HEK293 (cell line): ENCODE results near the gene AGAP3.

Experiments
- EGR2 ChIP-seq: fragments of 450-650 bp; formaldehyde crosslinking; IDR thresholded peaks from 2 replicates; pipeline ENCODE4 v1.5.1; 2016; ENCODE audit warnings: low read depth, missing biosample characterization, missing genetic modification characterization
- HOXA7 ChIP-seq: sonication (generic); formaldehyde crosslinking; IDR thresholded peaks from 2 replicates; pipeline ENCODE4 v1.8.1; 2022; ENCODE audit warnings: missing genetic modification reagents, borderline replicate concordance
- HOXC10 ChIP-seq: sonication (generic); formaldehyde crosslinking; IDR thresholded peaks from 2 replicates; pipeline ENCODE4 v1.8.1; 2023; ENCODE audit warnings: mild to moderate bottlenecking, missing genetic modification reagents
- KLF1 ChIP-seq: fragments of 450-650 bp; formaldehyde crosslinking; IDR thresholded peaks from 2 replicates; pipeline ENCODE4 v1.5.1; 2016; ENCODE audit warnings: missing biosample characterization, missing genetic modification characterization
- KLF7 ChIP-seq: fragments of 450-650 bp; formaldehyde crosslinking; IDR thresholded peaks from 2 replicates; pipeline ENCODE4 v1.5.1; 2016; ENCODE audit warnings: missing biosample characterization, missing genetic modification characterization, borderline replicate concordance
- SCRT1 ChIP-seq: fragments of 450-650 bp; formaldehyde crosslinking; IDR thresholded peaks from 2 replicates; pipeline ENCODE4 v1.5.1; 2016; ENCODE audit warnings: missing biosample characterization, missing genetic modification characterization, borderline replicate concordance
- SP7 ChIP-seq: fragments of 450-650 bp; formaldehyde crosslinking; IDR thresholded peaks from 2 replicates; pipeline ENCODE4 v1.5.1; 2016; ENCODE audit warnings: missing biosample characterization, missing genetic modification characterization
- TRIM28 ChIP-seq: IDR thresholded peaks from 2 replicates; pipeline ENCODE4 v1.6.1; 2011; ENCODE audit warnings: low read length, control low read depth, borderline replicate concordance
- ZBTB17 ChIP-seq: fragments of 450-650 bp; formaldehyde crosslinking; IDR thresholded peaks from 2 replicates; pipeline ENCODE4 v1.5.1; 2016; ENCODE audit warnings: missing biosample characterization, missing genetic modification characterization
- ZBTB8A ChIP-seq: fragments of 450-650 bp; formaldehyde crosslinking; IDR thresholded peaks from 2 replicates; pipeline ENCODE4 v1.5.1; 2016; ENCODE audit warnings: missing biosample characterization, missing genetic modification characterization
- ZEB2 ChIP-seq: fragments of 450-650 bp; formaldehyde crosslinking; IDR thresholded peaks from 2 replicates; pipeline ENCODE4 v1.5.1; 2016; ENCODE audit warnings: missing biosample characterization, missing genetic modification characterization
- ZFP37 ChIP-seq: fragments of 450-650 bp; formaldehyde crosslinking; IDR thresholded peaks from 2 replicates; pipeline ENCODE4 v1.5.1; 2016; ENCODE audit warnings: missing biosample characterization, missing genetic modification characterization
- ZNF423 ChIP-seq: fragments of 450-650 bp; formaldehyde crosslinking; IDR thresholded peaks from 2 replicates; pipeline ENCODE4 v1.5.1; 2016; ENCODE audit warnings: missing biosample characterization, missing genetic modification characterization
- ZNF558 ChIP-seq: fragments of 450-650 bp; formaldehyde crosslinking; IDR thresholded peaks from 2 replicates; pipeline ENCODE4 v1.5.1; 2016; ENCODE audit warnings: missing biosample characterization, missing genetic modification characterization
- ZNF629 ChIP-seq: fragments of 450-650 bp; formaldehyde crosslinking; IDR thresholded peaks from 2 replicates; pipeline ENCODE4 v1.5.1; 2017; ENCODE audit warnings: missing biosample characterization, missing genetic modification characterization
- ZNF843 ChIP-seq: fragments of 450-650 bp; formaldehyde crosslinking; IDR thresholded peaks from 2 replicates; pipeline ENCODE4 v1.5.1; 2016; ENCODE audit warnings: missing biosample characterization, missing genetic modification characterization
- TF ChIP-seq, protein P1 (sequence below): fragments of 450-650 bp; formaldehyde crosslinking; IDR thresholded peaks from 2 replicates; pipeline ENCODE4 v1.5.1; 2017; ENCODE audit warnings: missing biosample characterization, missing genetic modification characterization
- TF ChIP-seq, protein P2 (sequence below): fragments of 450-650 bp; formaldehyde crosslinking; IDR thresholded peaks from 2 replicates; pipeline ENCODE4 v1.5.1; 2016; ENCODE audit warnings: missing biosample characterization, missing genetic modification characterization
- TF ChIP-seq, protein P3 (sequence below): fragments of 450-650 bp; formaldehyde crosslinking; IDR thresholded peaks from 2 replicates; pipeline ENCODE4 v1.5.1; 2016; ENCODE audit warnings: missing biosample characterization, missing genetic modification characterization
- TF ChIP-seq, protein P4 (sequence below): fragments of 450-650 bp; formaldehyde crosslinking; IDR thresholded peaks from 2 replicates; pipeline ENCODE4 v1.5.1; 2017; ENCODE audit warnings: missing biosample characterization, missing genetic modification characterization

The AGAP3 gene

DNA sequence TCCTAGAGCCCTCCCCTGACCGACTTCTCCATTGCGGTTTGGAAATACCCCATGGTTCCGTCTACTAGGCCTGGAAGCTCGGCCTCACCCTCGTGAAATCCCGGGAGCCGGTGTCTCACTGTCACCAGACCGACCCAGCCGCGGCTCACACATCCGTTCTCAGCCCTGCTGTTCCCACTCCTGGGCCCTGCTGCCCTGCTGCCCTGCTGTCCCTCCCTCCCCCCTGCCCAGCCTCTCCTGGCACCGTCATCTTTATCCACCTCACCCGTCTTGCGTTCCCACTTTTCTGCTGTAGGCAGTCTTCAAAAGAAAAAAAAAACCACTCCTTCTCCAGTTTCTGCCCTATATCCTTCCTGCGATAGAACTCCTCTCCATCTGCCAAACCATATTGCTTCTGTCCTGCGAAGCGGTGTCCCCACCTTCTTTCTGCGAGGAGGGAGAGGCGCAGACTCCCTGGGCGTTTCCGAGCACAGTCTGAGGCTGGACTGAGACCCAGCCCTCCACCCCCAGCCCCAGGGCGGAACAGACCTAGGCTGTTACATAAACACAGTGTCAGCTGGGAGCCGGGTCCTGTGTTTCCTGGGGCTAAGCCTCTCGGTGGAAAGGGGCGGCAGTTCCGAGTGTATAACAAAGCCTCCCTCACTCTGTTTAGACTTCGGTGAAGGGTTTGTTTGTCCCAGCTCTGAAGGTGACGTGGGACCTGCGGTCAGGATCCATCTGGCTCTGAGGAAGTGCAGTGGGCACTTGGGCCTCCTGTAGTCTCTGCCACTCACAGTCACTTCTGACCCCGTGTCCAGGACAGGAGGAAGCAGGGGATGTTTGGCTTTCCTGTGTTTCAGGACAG lies 2.8 kb downstream of the AGAP3 start (continued):
- TF ChIP-seq, protein P1, sequence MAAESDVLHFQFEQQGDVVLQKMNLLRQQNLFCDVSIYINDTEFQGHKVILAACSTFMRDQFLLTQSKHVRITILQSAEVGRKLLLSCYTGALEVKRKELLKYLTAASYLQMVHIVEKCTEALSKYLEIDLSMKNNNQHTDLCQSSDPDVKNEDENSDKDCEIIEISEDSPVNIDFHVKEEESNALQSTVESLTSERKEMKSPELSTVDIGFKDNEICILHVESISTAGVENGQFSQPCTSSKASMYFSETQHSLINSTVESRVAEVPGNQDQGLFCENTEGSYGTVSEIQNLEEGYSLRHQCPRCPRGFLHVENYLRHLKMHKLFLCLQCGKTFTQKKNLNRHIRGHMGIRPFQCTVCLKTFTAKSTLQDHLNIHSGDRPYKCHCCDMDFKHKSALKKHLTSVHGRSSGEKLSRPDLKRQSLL (tag by site-specific recombination): peak; percentile 57; the same call in 1 of the 2 replicates
- TF ChIP-seq KLF7 (tag by site-specific recombination) (0 out of 2 replicates have a peak, but pooled peaks have one; percentile 54), TRIM28 (0 out of 2 replicates have a peak, but pooled peaks have one; percentile 25), ZNF843 (tag by site-specific recombination) (no peak), KLF1 (tag by site-specific recombination) (peak; percentile 94), ZNF558 (tag by site-specific recombination) (no peak), SCRT1 (tag by site-specific recombination) (no peak), ZEB2 (tag by site-specific recombination) (0 out of 2 replicates have a peak, but pooled peaks have one; percentile 17), HOXC10 (CRISPR knock-in tag) (no peak), ZBTB8A (peak; percentile 81), ZFP37 (no peak), ZBTB17 (tag by site-specific recombination) (peak; percentile 35; the same call in 1 of the 2 replicates), ZNF423 (no peak), SP7 (tag by site-specific recombination) (peak; percentile 72), EGR2 (peak; percentile 40; the same call in 1 of the 2 replicates), HOXA7 (CRISPR knock-in tag) (no peak), ZNF629 (tag by site-specific recombination) (0 out of 2 replicates have a peak, but pooled peaks have one; percentile 39)
- TF ChIP-seq, protein P2, sequence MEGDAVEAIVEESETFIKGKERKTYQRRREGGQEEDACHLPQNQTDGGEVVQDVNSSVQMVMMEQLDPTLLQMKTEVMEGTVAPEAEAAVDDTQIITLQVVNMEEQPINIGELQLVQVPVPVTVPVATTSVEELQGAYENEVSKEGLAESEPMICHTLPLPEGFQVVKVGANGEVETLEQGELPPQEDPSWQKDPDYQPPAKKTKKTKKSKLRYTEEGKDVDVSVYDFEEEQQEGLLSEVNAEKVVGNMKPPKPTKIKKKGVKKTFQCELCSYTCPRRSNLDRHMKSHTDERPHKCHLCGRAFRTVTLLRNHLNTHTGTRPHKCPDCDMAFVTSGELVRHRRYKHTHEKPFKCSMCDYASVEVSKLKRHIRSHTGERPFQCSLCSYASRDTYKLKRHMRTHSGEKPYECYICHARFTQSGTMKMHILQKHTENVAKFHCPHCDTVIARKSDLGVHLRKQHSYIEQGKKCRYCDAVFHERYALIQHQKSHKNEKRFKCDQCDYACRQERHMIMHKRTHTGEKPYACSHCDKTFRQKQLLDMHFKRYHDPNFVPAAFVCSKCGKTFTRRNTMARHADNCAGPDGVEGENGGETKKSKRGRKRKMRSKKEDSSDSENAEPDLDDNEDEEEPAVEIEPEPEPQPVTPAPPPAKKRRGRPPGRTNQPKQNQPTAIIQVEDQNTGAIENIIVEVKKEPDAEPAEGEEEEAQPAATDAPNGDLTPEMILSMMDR (tag by site-specific recombination): no peak
- TF ChIP-seq, protein P3, sequence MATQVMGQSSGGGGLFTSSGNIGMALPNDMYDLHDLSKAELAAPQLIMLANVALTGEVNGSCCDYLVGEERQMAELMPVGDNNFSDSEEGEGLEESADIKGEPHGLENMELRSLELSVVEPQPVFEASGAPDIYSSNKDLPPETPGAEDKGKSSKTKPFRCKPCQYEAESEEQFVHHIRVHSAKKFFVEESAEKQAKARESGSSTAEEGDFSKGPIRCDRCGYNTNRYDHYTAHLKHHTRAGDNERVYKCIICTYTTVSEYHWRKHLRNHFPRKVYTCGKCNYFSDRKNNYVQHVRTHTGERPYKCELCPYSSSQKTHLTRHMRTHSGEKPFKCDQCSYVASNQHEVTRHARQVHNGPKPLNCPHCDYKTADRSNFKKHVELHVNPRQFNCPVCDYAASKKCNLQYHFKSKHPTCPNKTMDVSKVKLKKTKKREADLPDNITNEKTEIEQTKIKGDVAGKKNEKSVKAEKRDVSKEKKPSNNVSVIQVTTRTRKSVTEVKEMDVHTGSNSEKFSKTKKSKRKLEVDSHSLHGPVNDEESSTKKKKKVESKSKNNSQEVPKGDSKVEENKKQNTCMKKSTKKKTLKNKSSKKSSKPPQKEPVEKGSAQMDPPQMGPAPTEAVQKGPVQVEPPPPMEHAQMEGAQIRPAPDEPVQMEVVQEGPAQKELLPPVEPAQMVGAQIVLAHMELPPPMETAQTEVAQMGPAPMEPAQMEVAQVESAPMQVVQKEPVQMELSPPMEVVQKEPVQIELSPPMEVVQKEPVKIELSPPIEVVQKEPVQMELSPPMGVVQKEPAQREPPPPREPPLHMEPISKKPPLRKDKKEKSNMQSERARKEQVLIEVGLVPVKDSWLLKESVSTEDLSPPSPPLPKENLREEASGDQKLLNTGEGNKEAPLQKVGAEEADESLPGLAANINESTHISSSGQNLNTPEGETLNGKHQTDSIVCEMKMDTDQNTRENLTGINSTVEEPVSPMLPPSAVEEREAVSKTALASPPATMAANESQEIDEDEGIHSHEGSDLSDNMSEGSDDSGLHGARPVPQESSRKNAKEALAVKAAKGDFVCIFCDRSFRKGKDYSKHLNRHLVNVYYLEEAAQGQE (tag by site-specific recombination): 0 out of 2 replicates have a peak, but pooled peaks have one; percentile 21
- TF ChIP-seq, protein P4, sequence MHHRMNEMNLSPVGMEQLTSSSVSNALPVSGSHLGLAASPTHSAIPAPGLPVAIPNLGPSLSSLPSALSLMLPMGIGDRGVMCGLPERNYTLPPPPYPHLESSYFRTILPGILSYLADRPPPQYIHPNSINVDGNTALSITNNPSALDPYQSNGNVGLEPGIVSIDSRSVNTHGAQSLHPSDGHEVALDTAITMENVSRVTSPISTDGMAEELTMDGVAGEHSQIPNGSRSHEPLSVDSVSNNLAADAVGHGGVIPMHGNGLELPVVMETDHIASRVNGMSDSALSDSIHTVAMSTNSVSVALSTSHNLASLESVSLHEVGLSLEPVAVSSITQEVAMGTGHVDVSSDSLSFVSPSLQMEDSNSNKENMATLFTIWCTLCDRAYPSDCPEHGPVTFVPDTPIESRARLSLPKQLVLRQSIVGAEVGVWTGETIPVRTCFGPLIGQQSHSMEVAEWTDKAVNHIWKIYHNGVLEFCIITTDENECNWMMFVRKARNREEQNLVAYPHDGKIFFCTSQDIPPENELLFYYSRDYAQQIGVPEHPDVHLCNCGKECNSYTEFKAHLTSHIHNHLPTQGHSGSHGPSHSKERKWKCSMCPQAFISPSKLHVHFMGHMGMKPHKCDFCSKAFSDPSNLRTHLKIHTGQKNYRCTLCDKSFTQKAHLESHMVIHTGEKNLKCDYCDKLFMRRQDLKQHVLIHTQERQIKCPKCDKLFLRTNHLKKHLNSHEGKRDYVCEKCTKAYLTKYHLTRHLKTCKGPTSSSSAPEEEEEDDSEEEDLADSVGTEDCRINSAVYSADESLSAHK (tag by site-specific recombination): 0 out of 2 replicates have a peak, but pooled peaks have one; percentile 1
